Fibroblast of skin of right quadriceps (primary cell): ENCODE measurements around the gene ZPBP.

Experiments
- DNase-seq: peaks from one replicate; pipeline ENCODE4 v3.0.0-alpha.2; 2013

ZPBP gene

GRCh38 chr7:50037086-50037485 lies 56.0 kb downstream of the ZPBP start:
- DNase-seq: no peak

- DNase-seq: no peak
Observed at GRCh38 chr7:50022991-50023390, 70.1 kb downstream of the ZPBP start.

- DNase-seq: no peak
Observed at GRCh38 chr7:50022451-50022850, 70.6 kb downstream of the ZPBP start.

GRCh38 chr7:49995681-49996080 lies 97.4 kb downstream of the ZPBP start:
- DNase-seq: no peak

- DNase-seq: no peak
Observed at GRCh38 chr7:49986191-49986590, 106.9 kb downstream of the ZPBP start.

GRCh38 chr7:49980465-49980864 lies 112.6 kb downstream of the ZPBP start:
- DNase-seq: no peak

- DNase-seq: no peak
Observed at GRCh38 chr7:49976238-49976637, 116.8 kb downstream of the ZPBP start.

- DNase-seq: no peak
Observed at GRCh38 chr7:49974035-49974434, 119.0 kb downstream of the ZPBP start.

- DNase-seq: no peak
Observed at GRCh38 chr7:49937608-49938007, 155.4 kb downstream of the ZPBP start.

- DNase-seq: no peak
Observed at GRCh38 chr7:49931627-49932026, 161.4 kb downstream of the ZPBP start.

GRCh38 chr7:49928787-49929186 lies 164.3 kb downstream of the ZPBP start:
- no peak for DNase-seq

- DNase-seq: no peak
Observed at GRCh38 chr7:49927631-49928030, 165.4 kb downstream of the ZPBP start.

- no peak for DNase-seq
Observed at GRCh38 chr7:49926720-49927119, 166.3 kb downstream of the ZPBP start.

- no peak for DNase-seq
Observed at GRCh38 chr7:49911909-49912308, 181.1 kb downstream of the ZPBP start.

GRCh38 chr7:49894543-49894942 lies 198.5 kb downstream of the ZPBP start:
- no peak for DNase-seq

- no peak for DNase-seq
Observed at GRCh38 chr7:49893131-49893530, 199.9 kb downstream of the ZPBP start.

- no peak for DNase-seq
Observed at GRCh38 chr7:49892481-49892880, 200.6 kb downstream of the ZPBP start.
